ENCODE results near the gene CACNA1C.

Gene CACNA1C

GRCh38 chr12:2378835-2379330, 326.1 kb downstream of the CACNA1C start:
- no peak for DNase-seq

- DNase-seq, result no peak
Observed at GRCh38 chr12:2380946-2381345, 328.2 kb downstream of the CACNA1C start.

- no peak for DNase-seq
Observed at GRCh38 chr12:2382370-2383155, 329.8 kb downstream of the CACNA1C start.

GRCh38 chr12:2383325-2384028, 330.7 kb downstream of the CACNA1C start:
- DNase-seq, result peak; percentile 10

- DNase-seq, result peak; percentile 40
Observed at GRCh38 chr12:2384029-2384386, 331.2 kb downstream of the CACNA1C start.

- peak; percentile 18 for DNase-seq
Observed at GRCh38 chr12:2384533-2385351, 332.0 kb downstream of the CACNA1C start.

- peak; percentile 29 for DNase-seq
Observed at GRCh38 chr12:2385529-2385928, 332.7 kb downstream of the CACNA1C start.

GRCh38 chr12:2386566-2386965, 333.8 kb downstream of the CACNA1C start:
- no peak for DNase-seq

- DNase-seq, result peak; percentile 73
Observed at GRCh38 chr12:2387103-2387834, 334.5 kb downstream of the CACNA1C start.

- no peak for DNase-seq
Observed at GRCh38 chr12:2389079-2389790, 336.4 kb downstream of the CACNA1C start.

GRCh38 chr12:2390133-2390532, 337.3 kb downstream of the CACNA1C start:
- DNase-seq, result no peak

- no peak for DNase-seq
Observed at GRCh38 chr12:2390850-2391390, 338.1 kb downstream of the CACNA1C start.

GRCh38 chr12:2391740-2392331, 339.0 kb downstream of the CACNA1C start:
- no peak for DNase-seq

- no peak for DNase-seq
Observed at GRCh38 chr12:2393016-2393415, 340.2 kb downstream of the CACNA1C start.

GRCh38 chr12:2393996-2394395, 341.2 kb downstream of the CACNA1C start:
- DNase-seq, result no peak

- DNase-seq, result peak; percentile 68
Observed at GRCh38 chr12:2395354-2395977, 342.7 kb downstream of the CACNA1C start.

- DNase-seq, result no peak
Observed at GRCh38 chr12:2396448-2396871, 343.7 kb downstream of the CACNA1C start.

- DNase-seq, result no peak
Observed at GRCh38 chr12:2397356-2398045, 344.7 kb downstream of the CACNA1C start.

GRCh38 chr12:2401040-2401439, 348.3 kb downstream of the CACNA1C start:
- DNase-seq, result no peak

- no peak for DNase-seq
Observed at GRCh38 chr12:2402073-2402579, 349.3 kb downstream of the CACNA1C start.

All from activated CD8-positive, alpha-beta memory T cell treated with anti-CD3 and anti-CD28 coated beads, Interleukin-2, amount 50 U/mL, for 48 hours (primary cell).